ENCODE results near the gene FNDC8. TPM values are rescaled to one million over a fixed set of nuclear protein-coding genes. Genes with fewer than 3 reads are reported as not detected.
A peak's percentile ranks its signal among the peaks of the same experiment; 100 is the strongest.

Gene FNDC8
- total and polyA plus RNA-seq, 9 of the 15 experiments (the other 6 are each of a cell fraction or from before 2014, with no cell fraction given): 0.04 TPM; not detected in 8

GRCh38 chr17:35141681-35142466 lies 20.5 kb downstream of the FNDC8 start, which contains the start of gene NLE1 (continued):
- TF ChIP-seq ZNF583 (CRISPR knock-in tag; IDR thresholded peaks at IDR 0.05): no peak
- TF ChIP-seq HINFP (tag; conservative IDR thresholded peaks at IDR 0.05; ENCODE audit: low read depth): no peak
- TF ChIP-seq OTX1 (CRISPR knock-in tag; IDR thresholded peaks at IDR 0.05): 0 out of 2 replicates have a peak, but pooled peaks have one; percentile 5
- TF ChIP-seq SMC3 (conservative IDR thresholded peaks at IDR 0.05; ENCODE audit: insufficient read depth, low read depth, low read length): peak; percentile 58; the same call in 1 of the 2 replicates
- no peak for TF ChIP-seq E2F5 (CRISPR knock-in tag; IDR thresholded peaks at IDR 0.05)
- TF ChIP-seq HDAC1 (IDR thresholded peaks at IDR 0.05): peak; percentile 94 to 100; a peak in 3 of 4 replicates
- TF ChIP-seq SMARCA5 (IDR thresholded peaks at IDR 0.05): no peak
- TF ChIP-seq ZBTB34 (CRISPR knock-in tag; IDR thresholded peaks at IDR 0.05): no peak
- TF ChIP-seq BRCA1 (IDR thresholded peaks at IDR 0.05): no peak
- TF ChIP-seq BRCA1 (CRISPR knock-in tag; IDR thresholded peaks at IDR 0.05): no peak
- TF ChIP-seq KAT7 (CRISPR knock-in tag; IDR thresholded peaks at IDR 0.05; ENCODE audit: borderline replicate concordance): no peak
- TF ChIP-seq KDM5B (IDR thresholded peaks at IDR 0.05; ENCODE audit: insufficient replicate concordance, low read depth, low read length): no peak
- no peak for TF ChIP-seq BRD4 (IDR thresholded peaks at IDR 0.05)
- no peak for TF ChIP-seq TSHZ1 (CRISPR knock-in tag; IDR thresholded peaks at IDR 0.05)
- peak; percentile 64 for TF ChIP-seq SMAD1 (IDR thresholded peaks at IDR 0.05; ENCODE audit: low read depth, low read length, partially characterized antibody)
- 0 out of 2 replicates have a peak, but pooled peaks have one; percentile 10 for TF ChIP-seq ZBED1 (IDR thresholded peaks at IDR 0.05)
- TF ChIP-seq JUND (IDR thresholded peaks at IDR 0.05; ENCODE audit: borderline replicate concordance, low read depth, low read length): peak; percentile 57; the same call in 1 of the 2 replicates
- no peak for TF ChIP-seq JUND (tag; IDR thresholded peaks at IDR 0.05; ENCODE audit: borderline replicate concordance, low read depth, low read length)
- no peak; the same call in 1 of the 2 replicates for TF ChIP-seq ZNF76 (CRISPR knock-in tag; IDR thresholded peaks at IDR 0.05; ENCODE audit: borderline replicate concordance)
- TF ChIP-seq MIER1 (IDR thresholded peaks at IDR 0.05; ENCODE audit: low read depth): no peak
